Peyer's patch (tissue), 4 donors: Measurements from ENCODE around the gene SEH1L.

Experiments
- CTCF ChIP-seq, 6 experiments: fragments of 450-650 bp in 4 of 6; fragments of 200-600 bp in 2 of 6; sonication (generic) in 1 of 6; IDR thresholded peaks; one replicate each; pipeline ENCODE4 v1.5.1; 2017 to 2019; ENCODE audit warnings: antibody characterized with exemption in 6 of 6, mild to moderate bottlenecking in 3 of 6, moderate library complexity in 1 of 6
- POLR2A ChIP-seq, 2 donors: fragments of 450-650 bp; IDR thresholded peaks; one replicate each; pipeline ENCODE4 v1.5.1; 2017; ENCODE audit warnings: antibody characterized with exemption in 2 of 2, mild to moderate bottlenecking in 2 of 2, moderate library complexity in 2 of 2

GRCh38 chr18:13019301-13019700 is 71.5 kb downstream of the SEH1L start:
- no peak for TF ChIP-seq CTCF (IDR thresholded peaks at IDR 0.05)
- TF ChIP-seq POLR2A (IDR thresholded peaks at IDR 0.05), result no peak
